ENCODE results near the gene RXRA.

The RXRA gene

GRCh38 chr9:134359493-134360179, 33.4 kb downstream of the RXRA start:
- TF ChIP-seq FOXP2 (optimal IDR thresholded peaks at IDR 0.05; ENCODE audit: borderline replicate concordance, extremely low read depth, extremely low read length, insufficient read depth) (no peak), REST (IDR thresholded peaks at IDR 0.05; ENCODE audit: insufficient read depth in 1 of 2, low read depth in 2 of 2, low read length in 2 of 2) (no peak)

GRCh38 chr9:134360180-134360759, 34.0 kb downstream of the RXRA start:
- TF ChIP-seq TAF1 (IDR thresholded peaks at IDR 0.05; ENCODE audit: borderline replicate concordance, insufficient read depth, low read length) = no peak
- no peak for TF ChIP-seq POLR2AphosphoS5 (IDR thresholded peaks at IDR 0.05; ENCODE audit: low read depth, low read length)
- TF ChIP-seq SIN3A (IDR thresholded peaks at IDR 0.05; ENCODE audit: borderline replicate concordance, insufficient read depth, low read length) = no peak
- TF ChIP-seq REST (IDR thresholded peaks at IDR 0.05; ENCODE audit: insufficient read depth in 1 of 2, low read depth in 2 of 2, low read length in 2 of 2) = no peak
- TF ChIP-seq FOXP2 (optimal IDR thresholded peaks at IDR 0.05; ENCODE audit: borderline replicate concordance, extremely low read depth, extremely low read length, insufficient read depth) = no peak

DNA sequence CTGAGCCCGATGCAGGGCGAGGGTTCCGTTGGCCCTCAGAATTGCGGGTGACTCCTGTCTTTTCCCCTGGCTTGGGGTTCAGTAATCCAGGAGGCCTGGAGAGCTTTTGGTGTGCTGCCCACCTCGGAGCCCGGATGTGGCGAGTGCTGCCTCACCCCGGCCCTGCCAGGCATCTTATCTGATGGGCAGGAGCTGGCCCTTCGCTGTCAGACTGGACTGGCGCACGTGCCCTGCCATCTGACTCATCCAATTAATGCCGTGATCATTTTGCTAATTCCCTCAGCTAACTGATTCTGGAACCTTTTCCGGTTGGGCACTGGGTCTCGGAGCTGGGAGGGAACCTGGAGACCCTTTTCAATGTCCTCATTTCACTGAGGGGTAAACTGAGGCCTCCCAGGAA, 34.6 kb downstream of the RXRA start:
- TF ChIP-seq FOXP2 (optimal IDR thresholded peaks at IDR 0.05; ENCODE audit: borderline replicate concordance, extremely low read depth, extremely low read length, insufficient read depth) = no peak

DNA sequence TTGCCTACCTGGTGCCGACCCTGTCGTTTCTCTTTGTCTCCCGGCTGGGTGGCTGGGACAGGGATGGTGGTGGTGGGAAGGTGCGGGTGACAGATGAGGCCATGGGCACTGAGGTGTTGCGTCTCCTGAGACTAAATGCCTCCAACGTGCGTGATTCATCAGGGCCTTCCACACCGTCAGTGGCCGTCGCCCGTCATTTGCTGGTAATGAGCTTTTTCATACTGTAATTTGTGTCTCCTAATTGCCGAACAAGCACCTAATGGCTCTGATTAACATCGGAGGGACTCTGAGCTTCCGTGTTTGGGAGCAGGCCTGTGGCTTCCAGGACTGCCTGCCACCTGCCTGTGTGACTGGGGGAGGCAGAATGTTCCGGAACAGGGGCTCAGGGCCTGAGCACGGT, 35.2 kb downstream of the RXRA start:
- TF ChIP-seq REST (IDR thresholded peaks at IDR 0.05; ENCODE audit: insufficient read depth in 1 of 2, low read depth in 2 of 2, low read length in 2 of 2) = no peak
- no peak for TF ChIP-seq SIN3A (IDR thresholded peaks at IDR 0.05; ENCODE audit: borderline replicate concordance, insufficient read depth, low read length)
- TF ChIP-seq POLR2AphosphoS5 (IDR thresholded peaks at IDR 0.05; ENCODE audit: low read depth, low read length) = no peak
- no peak for TF ChIP-seq TAF1 (IDR thresholded peaks at IDR 0.05; ENCODE audit: borderline replicate concordance, insufficient read depth, low read length)
- TF ChIP-seq FOXP2 (optimal IDR thresholded peaks at IDR 0.05; ENCODE audit: borderline replicate concordance, extremely low read depth, extremely low read length, insufficient read depth) = no peak

GRCh38 chr9:134361843-134362414, 35.7 kb downstream of the RXRA start:
- TF ChIP-seq SIN3A (IDR thresholded peaks at IDR 0.05; ENCODE audit: borderline replicate concordance, insufficient read depth, low read length) (no peak), REST (IDR thresholded peaks at IDR 0.05; ENCODE audit: insufficient read depth in 1 of 2, low read depth in 2 of 2, low read length in 2 of 2) (no peak), FOXP2 (optimal IDR thresholded peaks at IDR 0.05; ENCODE audit: borderline replicate concordance, extremely low read depth, extremely low read length, insufficient read depth) (no peak), POLR2AphosphoS5 (IDR thresholded peaks at IDR 0.05; ENCODE audit: low read depth, low read length) (no peak), TAF1 (IDR thresholded peaks at IDR 0.05; ENCODE audit: borderline replicate concordance, insufficient read depth, low read length) (no peak)
